GM21825 (cell line): ENCODE data around the gene PRKCA.
"Not testable (repeated sequence)": the region's sequence is repeated elsewhere in the genome, so short reads cannot be mapped to it uniquely, and the experiment has no call there.

Experiments
- ATAC-seq: cut with Tn5 transposase; IDR thresholded peaks from one replicate; pipeline ENCODE4 v1.9.1; 2021; ENCODE audit warnings: mild to moderate bottlenecking, moderate library complexity; ENCODE audit not compliant: unreplicated experiment

The PRKCA gene

DNA sequence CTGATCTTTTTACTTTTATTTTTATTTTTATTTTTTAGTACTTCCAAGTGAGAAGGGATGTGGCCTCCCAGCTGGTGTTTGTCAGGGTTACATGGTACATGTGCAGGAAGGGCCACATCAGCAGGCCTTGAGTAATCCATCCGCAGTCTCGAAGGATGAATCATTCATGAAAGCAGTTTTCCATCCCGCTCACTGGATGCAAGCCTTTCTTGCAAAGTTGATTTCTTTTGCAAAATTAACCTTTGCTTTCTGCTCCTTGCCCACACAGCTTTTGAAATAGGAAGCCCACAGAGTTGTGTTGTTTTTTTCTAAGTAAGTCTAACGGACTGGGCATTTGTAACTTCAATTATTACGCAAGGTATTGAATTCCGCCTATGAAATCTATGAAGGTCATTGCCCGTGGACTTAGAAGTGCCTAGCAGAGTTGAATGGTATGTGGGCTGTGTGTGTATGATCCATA is 157.4 kb downstream of the PRKCA start:
- no peak for ATAC-seq

DNA sequence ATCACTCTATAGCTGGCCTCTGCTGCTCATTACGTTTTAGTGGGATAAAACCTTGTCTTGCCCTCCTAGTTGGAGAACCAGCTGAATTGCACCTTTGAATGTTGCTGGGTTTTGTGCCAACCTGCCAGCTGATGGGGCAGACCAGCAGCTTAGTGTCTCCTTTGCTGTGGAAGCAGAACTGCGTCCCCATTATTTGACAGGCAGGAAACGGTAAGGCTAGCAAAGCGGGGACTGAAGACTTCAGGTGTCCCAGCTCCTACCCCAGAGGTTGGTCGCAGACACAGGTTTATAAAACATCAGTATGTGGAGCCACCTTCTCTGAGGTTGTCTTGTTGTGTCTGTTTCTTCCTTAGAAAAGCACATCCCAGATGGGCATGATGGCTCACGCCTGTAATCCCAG is 158.1 kb downstream of the PRKCA start:
- no peak for ATAC-seq

DNA sequence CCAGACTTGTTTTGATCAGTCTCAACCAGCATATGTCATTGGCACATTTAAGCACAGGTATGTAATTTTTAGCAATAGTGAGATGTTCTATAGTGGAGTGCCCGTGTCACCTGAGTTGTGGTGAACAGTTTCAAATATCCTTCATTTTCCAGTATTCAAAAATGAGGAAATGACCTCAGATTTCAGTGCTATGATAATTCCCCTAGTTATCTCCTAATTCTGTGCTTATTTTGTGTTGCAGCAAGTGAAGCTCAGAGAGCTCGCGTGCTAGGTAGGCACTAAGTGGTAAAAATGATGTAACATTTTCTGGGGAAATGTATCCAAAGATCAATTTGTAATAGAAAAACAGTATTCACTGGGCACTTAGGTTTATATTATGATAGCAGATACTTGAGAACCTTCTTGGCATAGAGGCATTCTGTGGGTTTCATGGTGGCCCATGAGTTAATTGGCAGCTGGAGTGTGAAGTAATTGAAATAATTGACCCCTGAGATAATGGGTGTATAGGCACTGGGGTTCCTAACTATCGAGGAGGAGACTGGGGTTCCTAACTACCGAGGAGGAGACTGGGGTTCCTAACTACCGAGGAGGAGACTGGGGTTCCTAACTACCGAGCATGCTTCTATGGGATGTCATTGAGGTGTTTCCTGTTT is 159.1 kb downstream of the PRKCA start:
- ATAC-seq, result no peak

DNA sequence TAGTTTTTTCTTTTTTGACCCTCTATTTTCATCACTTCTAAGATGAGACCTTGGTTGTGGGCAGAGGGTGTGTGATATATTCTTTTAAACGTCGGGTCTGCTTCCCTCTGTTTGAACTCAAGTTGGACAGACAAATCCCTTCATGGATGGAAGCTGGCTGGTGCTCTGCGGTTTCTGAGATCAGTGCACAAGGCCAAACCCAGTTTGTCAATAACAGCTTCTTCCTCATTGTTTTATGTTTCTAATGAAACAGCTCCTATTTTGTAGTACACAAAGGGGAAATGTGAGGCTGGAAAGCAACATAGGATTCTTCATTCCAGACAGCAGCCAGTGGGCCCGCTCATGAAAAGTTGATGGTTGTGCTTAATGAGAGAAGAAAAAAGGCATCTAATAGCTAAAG is 159.6 kb downstream of the PRKCA start:
- ATAC-seq, result no peak

DNA sequence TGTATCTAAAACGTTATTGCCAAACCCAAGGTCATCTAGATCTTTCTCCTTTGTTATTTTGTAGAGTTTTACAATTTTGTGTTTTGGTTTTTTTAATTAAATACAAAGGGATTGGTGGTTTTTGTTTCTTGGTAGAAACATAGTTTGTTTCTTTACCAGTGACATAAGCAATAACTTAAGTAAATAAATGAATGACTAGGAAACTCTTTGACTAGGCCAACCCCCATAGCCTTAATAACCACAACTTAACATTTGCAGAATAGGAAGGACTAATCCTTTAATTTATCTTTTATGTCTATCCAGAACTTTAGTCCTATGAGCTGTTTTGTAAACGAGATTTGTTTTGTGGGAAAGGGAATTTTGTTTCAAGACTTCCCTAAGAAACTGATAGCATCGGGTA is 162.5 kb downstream of the PRKCA start:
- no peak for ATAC-seq

DNA sequence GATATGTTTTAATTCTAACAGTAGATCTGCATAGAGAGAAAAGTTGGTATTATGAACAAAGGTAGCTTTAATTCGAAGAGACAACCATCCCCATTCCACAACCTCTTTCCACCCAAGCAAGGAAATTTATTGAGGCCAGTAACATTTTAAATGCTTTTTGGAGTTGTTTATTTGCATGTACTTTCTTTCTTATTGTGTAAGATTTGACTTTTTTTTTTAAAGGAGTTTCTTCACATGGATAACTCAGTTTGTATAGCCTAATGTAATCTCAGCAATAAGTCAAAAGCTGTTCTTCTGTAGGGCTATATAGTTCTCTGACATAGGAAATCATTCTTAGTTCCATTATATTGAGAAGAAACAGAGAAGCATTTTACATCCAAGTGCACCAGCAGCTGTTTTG is 163.3 kb downstream of the PRKCA start:
- no peak for ATAC-seq

DNA sequence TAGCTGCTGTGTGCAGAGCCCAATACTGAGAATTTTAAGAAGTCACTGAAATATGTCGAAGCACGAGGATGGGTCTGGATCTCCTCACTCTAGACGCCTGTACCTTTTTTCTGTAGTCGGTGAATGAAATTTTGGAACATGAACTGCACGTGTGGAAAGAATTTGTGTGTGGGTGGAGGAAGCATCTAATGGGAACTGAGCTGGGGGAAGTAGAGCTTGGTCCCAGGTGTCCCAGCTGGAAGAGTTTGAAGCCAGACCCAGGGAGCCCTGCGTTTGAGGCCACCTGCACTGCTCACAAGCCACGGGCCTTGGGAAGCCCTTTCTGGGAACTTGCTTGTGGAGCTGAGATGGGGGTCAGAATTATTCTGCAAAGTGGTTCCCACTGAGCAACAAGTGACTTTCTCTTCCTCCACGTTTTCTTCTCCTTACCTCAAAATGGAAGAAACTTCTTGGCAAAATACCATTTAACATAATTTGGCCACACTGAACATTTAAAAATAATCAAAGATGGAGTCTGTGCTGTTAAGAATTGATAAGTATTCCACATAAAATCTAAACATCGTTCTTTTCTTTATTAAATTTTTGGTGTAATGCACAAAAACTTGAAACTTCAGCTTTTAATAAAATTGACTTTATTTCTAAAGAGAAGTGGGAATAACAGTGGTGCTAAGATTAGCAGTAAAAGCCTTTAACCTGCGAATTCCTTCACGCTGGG is 163.8 kb downstream of the PRKCA start:
- ATAC-seq, result no peak

DNA sequence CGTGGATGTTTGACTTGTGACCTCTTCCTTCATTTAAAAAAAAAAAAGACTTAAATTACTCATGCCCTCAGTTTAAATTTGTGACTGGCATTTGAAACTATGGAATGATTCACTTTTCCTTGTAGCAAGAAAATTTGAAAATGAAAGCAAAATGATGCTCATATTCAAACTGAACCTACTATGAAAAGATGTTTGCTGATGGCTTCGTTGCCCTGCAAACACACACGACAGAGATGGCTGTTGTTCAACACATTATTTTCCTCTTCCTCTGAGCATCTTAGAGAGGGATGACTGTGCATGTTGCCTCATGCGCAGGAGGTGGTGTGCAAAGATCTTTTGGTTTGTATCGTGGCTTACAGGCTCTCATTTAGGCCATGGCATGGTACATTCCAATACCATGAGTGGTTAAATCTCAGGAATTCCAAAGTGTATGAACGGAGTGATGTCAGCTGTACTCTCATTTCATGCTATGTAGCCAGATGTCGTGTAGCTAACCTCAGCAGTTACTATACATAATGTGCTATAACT is 164.5 kb downstream of the PRKCA start:
- ATAC-seq, result no peak

DNA sequence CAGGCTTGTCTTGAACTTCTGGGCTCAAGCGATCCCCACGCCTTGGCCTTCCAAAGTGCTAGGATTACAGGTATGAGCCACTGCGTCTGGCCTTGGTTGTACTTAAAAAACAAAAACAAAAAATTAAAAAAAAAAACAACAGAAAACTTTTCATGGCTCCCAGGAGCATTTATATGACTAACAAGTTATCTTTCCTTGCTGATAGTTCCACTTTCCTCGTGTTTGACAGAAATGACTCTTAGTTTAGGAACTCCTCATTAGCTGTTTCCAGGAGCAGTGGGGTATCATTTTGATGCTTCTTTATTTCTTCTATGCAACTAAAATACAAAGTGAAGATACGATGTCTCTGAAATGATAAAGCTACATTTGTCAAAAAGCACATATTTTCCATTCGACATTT is 165.4 kb downstream of the PRKCA start:
- ATAC-seq, result no peak

DNA sequence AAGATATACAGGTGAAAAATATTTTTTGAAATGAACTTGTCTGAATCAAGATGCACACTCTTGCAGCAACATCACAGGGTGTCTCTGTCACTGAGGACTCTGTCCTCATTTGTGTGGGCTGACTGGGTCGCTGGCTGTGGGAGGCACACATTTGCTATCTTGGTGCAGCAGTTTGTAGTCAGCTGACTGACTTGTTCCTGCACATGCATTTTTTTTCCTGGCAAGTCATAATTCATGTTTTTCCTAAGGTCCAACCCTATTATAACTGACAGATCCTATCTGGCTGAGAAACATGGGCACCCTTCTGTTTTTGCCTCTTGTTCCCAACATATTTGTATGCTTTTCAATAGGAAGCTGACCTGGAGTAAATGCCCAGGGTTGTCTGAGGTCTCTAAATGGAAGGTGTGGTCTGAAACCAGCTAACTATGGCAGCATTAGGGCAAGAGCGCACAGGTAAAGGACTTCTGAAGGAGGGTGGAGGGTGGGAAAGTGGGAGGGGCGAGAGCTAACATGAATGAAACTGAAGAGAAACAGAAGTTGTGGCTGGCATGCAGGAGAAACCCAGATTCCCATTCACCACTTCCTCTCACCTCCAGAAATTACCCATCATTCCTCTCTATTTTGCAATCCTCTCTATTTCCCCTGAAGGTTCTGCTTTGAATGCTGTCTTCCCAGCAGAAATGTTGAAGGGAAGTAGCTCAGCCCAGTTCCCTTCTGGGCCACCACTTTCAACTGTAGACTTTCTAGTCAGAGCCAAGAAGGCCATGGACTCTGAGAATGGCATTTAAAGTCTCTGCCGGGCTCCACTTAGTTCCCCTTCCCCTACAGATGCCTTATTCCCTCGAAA is 166.1 kb downstream of the PRKCA start:
- no peak for ATAC-seq

DNA sequence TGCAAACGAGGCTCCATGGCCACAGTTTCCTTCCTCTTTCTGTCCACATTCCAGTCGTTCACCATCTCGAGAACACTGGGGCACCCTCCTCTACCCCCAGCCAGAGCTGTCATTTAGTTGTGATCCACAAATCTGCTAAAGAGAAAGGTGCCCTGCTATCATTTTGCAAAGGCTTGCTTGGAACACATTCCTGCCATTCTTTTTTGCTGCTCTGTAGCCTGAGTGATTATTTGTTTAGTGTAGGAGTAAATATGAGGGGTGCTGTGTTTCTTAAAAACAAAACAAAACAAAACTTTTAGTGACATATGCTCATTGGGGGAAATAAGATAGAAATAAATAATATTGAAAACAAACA is 166.7 kb downstream of the PRKCA start:
- no peak for ATAC-seq

DNA sequence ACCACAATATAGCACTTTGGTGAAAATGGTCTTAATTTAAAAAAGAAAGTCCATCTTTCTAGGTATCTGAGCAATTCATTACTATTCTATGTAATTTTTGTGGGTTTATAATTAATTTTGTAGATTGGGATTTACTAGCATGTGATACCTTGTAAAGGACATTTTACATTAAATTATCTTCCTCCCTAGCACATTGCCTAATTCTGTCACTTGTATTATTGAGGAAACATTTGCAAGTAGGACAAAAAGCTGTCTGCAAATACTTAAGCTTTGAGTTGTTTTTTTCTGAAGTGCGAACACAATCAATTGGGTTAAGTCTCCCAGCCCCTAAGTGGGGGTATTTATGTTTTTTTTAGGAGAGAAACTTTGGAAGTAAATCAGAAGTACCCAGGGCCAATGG is 167.0 kb downstream of the PRKCA start:
- ATAC-seq, result no peak

DNA sequence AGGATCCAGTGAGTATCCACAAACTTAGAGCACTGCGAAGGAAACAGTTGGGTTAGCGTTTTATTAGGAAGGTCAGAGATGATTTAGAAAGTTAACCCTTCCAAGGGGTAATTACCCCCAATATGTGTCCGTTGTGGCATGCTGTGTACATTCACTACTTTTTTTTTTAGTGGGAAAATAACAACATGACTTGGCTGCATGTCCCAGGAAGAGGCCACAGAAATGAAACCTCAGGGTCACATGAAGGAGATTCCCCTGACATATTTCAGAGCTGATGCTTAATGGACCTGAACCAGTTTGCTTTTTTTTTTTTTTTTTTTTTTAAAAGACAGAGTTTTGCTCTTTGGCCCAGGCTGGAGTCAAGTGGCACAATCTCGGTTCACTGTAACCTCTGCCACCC is 167.5 kb downstream of the PRKCA start:
- ATAC-seq, result no peak

DNA sequence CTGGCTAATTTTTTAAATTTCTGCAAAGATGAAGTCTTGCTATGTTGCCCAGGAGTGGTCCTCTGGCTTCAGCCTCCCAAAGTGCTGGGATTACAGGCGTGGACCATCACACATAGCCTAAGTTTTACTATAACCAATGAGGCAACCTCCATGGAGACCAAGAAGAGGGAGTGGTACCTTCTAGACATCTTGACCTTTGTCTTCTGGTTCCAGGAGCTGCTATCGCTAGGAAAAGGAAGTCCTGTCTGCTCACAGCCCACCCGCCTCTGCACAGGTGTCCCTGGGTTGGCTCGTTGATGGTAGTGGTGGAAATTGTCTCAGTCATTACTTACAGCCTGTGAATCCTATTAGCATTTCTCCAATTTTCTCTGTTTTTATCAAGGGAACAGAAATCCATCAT is 169.7 kb downstream of the PRKCA start:
- no peak for ATAC-seq

DNA sequence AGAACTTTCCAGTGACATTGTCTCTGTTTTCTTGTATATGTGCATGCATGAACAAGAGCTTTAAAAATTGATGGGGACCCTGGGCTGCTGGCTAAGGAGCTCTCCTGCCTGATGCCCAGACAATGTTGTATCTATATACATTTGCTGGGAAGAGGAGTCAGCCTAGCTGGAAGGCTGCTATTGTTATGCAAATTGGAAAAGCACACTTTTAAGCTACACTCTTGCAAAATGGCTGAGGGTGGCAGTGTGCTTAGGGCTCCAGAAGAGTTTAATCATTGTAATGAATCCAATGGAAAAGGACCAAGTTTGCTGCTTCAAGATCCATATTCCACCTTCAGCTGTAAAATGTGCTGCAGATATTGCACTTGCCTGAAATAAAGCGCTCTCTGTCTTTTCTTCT is 171.8 kb downstream of the PRKCA start:
- ATAC-seq, result no peak

DNA sequence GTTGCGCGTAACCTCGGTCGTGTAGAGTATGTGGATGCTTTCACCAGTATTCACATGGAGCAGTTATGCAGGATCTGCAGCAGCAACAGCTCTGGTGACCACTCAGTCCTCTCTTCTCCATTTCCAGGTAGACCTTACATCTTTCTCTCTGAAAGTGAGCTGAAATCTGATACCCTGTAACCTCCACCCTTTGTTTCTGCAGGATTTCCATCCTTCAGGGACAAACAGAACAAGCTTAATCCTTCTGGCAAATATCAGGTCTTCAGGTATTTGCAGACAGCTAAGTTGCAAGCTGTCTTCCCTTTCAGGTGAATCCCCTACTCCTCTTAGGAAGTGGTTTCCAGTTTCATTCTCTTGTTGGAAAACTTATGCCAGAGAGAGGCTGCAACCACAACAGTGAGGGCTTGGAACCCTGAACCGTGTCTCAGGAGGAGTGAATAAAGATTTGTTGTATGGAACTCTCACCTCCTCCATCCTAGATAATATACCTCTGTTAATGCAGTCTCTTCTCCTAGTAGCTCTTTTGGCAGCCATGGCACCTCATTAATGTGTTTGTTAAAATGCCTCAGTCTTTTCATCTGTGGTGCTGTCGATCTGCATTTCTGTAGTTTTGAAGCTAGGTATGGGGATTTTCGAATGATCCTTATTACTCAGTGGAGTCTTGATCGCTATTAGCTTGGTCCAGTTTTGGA is 172.5 kb downstream of the PRKCA start:
- ATAC-seq, result no peak

DNA sequence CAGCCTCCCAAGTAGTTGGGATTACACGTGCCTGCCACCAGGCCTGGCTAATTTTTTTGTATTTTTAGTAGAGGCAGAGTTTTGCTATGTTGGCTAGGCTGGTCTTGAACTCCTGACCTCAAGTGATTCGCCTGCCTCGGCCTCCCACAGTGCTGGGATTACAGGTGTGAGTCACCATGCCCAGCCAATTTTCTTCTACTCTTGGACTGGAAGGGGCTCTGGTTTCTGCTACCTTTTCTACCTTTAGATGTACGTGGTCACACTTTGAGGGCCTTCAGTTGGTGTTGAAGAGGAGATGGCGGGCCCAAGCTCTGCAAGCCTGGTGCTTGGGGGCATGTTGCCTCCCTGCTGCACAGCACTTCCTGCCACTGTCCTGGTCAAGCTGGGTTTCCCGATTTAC is 173.6 kb downstream of the PRKCA start:
- no peak for ATAC-seq

DNA sequence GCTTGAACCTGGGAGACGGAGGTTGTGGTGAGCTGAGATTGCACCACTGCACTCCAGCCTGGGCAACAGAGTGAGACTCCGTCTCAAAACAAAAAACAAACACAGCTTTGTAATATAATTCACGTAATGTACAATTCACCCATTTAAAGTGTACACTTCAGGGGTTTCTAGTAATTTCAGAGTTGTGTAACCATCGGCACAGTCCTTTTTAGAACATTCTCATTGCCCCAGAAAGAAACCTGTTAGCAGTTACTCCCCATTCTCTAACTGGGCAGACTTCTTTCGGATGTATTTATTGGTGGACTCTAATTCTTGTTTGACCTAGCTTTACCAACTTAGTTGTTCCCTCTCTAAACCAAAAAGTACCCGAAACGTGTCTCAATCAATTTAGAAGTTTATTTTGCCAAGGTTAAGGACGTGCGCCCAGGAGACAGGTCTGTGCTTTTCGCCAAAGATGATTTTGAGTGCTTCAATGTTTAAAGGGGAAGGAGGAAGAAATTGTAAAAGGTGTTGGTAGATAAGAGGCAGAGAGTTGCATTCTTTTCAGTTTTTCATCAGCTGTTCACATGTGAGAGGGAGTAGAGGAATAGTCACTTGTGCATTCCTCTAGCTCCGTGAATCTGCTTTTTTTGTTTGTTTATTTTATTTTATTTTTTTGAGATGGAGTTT is 175.3 kb downstream of the PRKCA start:
- no peak for ATAC-seq

DNA sequence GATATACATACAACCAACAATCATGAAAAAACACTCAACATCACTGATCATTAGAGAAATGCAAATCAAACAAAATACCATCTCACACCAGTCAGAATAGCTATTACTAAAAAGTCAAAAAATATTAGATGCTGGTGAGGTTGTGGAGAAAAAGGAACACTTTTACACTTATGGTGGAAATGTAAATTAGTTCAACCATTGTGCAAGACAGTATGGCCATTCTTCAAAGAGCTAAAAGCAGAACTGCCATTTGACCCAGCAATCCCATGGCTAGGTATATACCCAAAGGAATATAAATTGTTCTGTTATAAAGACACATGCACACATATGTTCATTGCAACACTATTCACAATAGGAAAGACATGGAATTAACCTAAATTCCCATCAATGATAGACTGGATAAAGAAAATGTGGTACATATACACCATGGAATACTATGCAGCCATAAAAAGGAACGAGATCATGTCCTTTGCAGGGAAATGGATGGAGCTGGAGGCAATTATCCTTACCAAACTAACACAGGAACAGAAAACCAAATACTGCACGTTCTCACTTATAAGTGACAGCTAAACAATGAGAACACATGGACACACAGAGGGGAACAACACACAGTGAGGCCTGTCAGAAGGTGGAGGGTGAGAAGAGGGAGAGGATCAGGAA is 176.9 kb downstream of the PRKCA start:
- not testable (repeated sequence) for ATAC-seq

DNA sequence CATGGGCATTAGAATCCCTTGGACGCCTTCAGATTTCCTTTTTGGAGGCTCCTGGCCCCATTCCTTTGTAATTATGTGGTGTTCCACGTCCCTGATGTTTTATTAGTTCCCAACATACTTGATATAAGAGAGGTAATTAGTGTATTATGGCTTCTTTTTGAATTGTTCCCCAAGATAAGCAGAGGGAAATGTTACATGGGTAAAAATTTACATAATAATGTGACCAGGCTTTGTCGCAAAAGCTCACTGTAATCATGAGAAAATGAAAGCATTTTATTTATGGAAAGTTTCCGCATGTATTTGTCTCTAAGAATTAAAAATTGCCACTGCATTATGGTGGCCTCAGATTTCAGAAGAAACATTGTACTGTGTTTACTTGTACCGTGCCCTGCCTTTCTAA is 177.8 kb downstream of the PRKCA start:
- ATAC-seq, result no peak
